HEK293 (cell line): ENCODE data around the gene FES.

ENCODE experiments used
- CTCF ChIP-seq: fragments of 450-650 bp; formaldehyde crosslinking; IDR thresholded peaks from 2 replicates; pipeline ENCODE4 v1.5.1; 2016; ENCODE audit warnings: missing biosample characterization, missing genetic modification characterization
- KLF17 ChIP-seq: fragments of 450-650 bp; formaldehyde crosslinking; IDR thresholded peaks from 2 replicates; pipeline ENCODE4 v1.5.1; 2016; ENCODE audit warnings: missing biosample characterization, missing genetic modification characterization
- KLF8 ChIP-seq: fragments of 450-650 bp; formaldehyde crosslinking; IDR thresholded peaks from 2 replicates; pipeline ENCODE4 v1.5.1; 2016; ENCODE audit warnings: missing biosample characterization, missing genetic modification characterization
- KLF9 ChIP-seq: fragments of 450-650 bp; formaldehyde crosslinking; IDR thresholded peaks from 2 replicates; pipeline ENCODE4 v1.5.1; 2016; ENCODE audit warnings: missing biosample characterization, missing genetic modification characterization, low read depth
- PBX3 ChIP-seq: sonication (generic); formaldehyde crosslinking; IDR thresholded peaks from 2 replicates; pipeline ENCODE4 v1.8.1; 2022; ENCODE audit warnings: mild to moderate bottlenecking, moderate library complexity, missing genetic modification reagents
- PRDM10 ChIP-seq: fragments of 450-650 bp; formaldehyde crosslinking; IDR thresholded peaks from 2 replicates; pipeline ENCODE4 v1.5.1; 2016; ENCODE audit warnings: missing biosample characterization, missing genetic modification characterization
- RBAK ChIP-seq: fragments of 450-650 bp; formaldehyde crosslinking; IDR thresholded peaks from 2 replicates; pipeline ENCODE4 v1.5.1; 2016; ENCODE audit warnings: missing biosample characterization, missing genetic modification characterization
- SP7 ChIP-seq: fragments of 450-650 bp; formaldehyde crosslinking; IDR thresholded peaks from 2 replicates; pipeline ENCODE4 v1.5.1; 2016; ENCODE audit warnings: missing biosample characterization, missing genetic modification characterization
- WT1 ChIP-seq: fragments of 450-650 bp; formaldehyde crosslinking; IDR thresholded peaks from 2 replicates; pipeline ENCODE4 v1.5.1; 2016; ENCODE audit warnings: missing biosample characterization, missing genetic modification characterization
- ZBTB10 ChIP-seq: fragments of 450-650 bp; formaldehyde crosslinking; IDR thresholded peaks from 2 replicates; pipeline ENCODE4 v1.5.1; 2016; ENCODE audit warnings: missing biosample characterization, missing genetic modification characterization
- ZBTB17 ChIP-seq: fragments of 450-650 bp; formaldehyde crosslinking; IDR thresholded peaks from 2 replicates; pipeline ENCODE4 v1.5.1; 2016; ENCODE audit warnings: missing biosample characterization, missing genetic modification characterization
- ZBTB8A ChIP-seq: fragments of 450-650 bp; formaldehyde crosslinking; IDR thresholded peaks from 2 replicates; pipeline ENCODE4 v1.5.1; 2016; ENCODE audit warnings: missing biosample characterization, missing genetic modification characterization
- ZEB2 ChIP-seq: fragments of 450-650 bp; formaldehyde crosslinking; IDR thresholded peaks from 2 replicates; pipeline ENCODE4 v1.5.1; 2016; ENCODE audit warnings: missing biosample characterization, missing genetic modification characterization
- ZFP69B ChIP-seq: fragments of 450-650 bp; formaldehyde crosslinking; IDR thresholded peaks from 2 replicates; pipeline ENCODE4 v1.5.1; 2016; ENCODE audit warnings: missing biosample characterization, missing genetic modification characterization
- ZNF157 ChIP-seq: fragments of 450-650 bp; formaldehyde crosslinking; IDR thresholded peaks from 2 replicates; pipeline ENCODE4 v1.5.1; 2016; ENCODE audit warnings: missing biosample characterization, missing genetic modification characterization
- ZNF302 ChIP-seq: fragments of 450-650 bp; formaldehyde crosslinking; IDR thresholded peaks from 2 replicates; pipeline ENCODE4 v1.5.1; 2016; ENCODE audit warnings: missing biosample characterization, missing genetic modification characterization, low read depth
- ZNF394 ChIP-seq: fragments of 450-650 bp; formaldehyde crosslinking; IDR thresholded peaks from 2 replicates; pipeline ENCODE4 v1.5.1; 2016; ENCODE audit warnings: missing biosample characterization, missing genetic modification characterization, mild to moderate bottlenecking, moderate library complexity, borderline replicate concordance
- ZNF513 ChIP-seq: fragments of 450-650 bp; IDR thresholded peaks from 2 replicates; pipeline ENCODE4 v1.5.1; 2018; ENCODE audit warnings: missing biosample characterization, missing genetic modification characterization
- ZNF530 ChIP-seq: fragments of 450-650 bp; formaldehyde crosslinking; IDR thresholded peaks from 2 replicates; pipeline ENCODE4 v1.5.1; 2016; ENCODE audit warnings: low read depth, missing biosample characterization, missing genetic modification characterization
- ZNF560 ChIP-seq: fragments of 450-650 bp; formaldehyde crosslinking; IDR thresholded peaks from 2 replicates; pipeline ENCODE4 v1.5.1; 2017; ENCODE audit warnings: missing biosample characterization, missing genetic modification characterization, borderline replicate concordance
- ZNF654 ChIP-seq: fragments of 450-650 bp; formaldehyde crosslinking; IDR thresholded peaks from 2 replicates; pipeline ENCODE4 v1.5.1; 2016; ENCODE audit warnings: low read depth, missing biosample characterization, missing genetic modification characterization
- ZNF660 ChIP-seq: fragments of 450-650 bp; IDR thresholded peaks from 2 replicates; pipeline ENCODE4 v1.5.1; 2018; ENCODE audit warnings: missing biosample characterization, mild to moderate bottlenecking, missing genetic modification characterization
- ZSCAN30 ChIP-seq: fragments of 450-650 bp; IDR thresholded peaks from 2 replicates; pipeline ENCODE4 v1.5.1; 2018; ENCODE audit warnings: missing biosample characterization, mild to moderate bottlenecking, missing genetic modification characterization, moderate library complexity

Gene FES

GRCh38 chr15:90885432-90886290 is 1.4 kb downstream of the FES start (continued):
- 0 out of 2 replicates have a peak, but pooled peaks have one; percentile 27 for TF ChIP-seq PBX3 (CRISPR knock-in tag)
- 0 out of 2 replicates have a peak, but pooled peaks have one; percentile 41 for TF ChIP-seq KLF17 (tag by site-specific recombination)
- no peak for TF ChIP-seq ZNF394
- no peak; the same call in 1 of the 2 replicates for TF ChIP-seq ZNF660 (tag by site-specific recombination)
- no peak for TF ChIP-seq ZNF302 (tag by site-specific recombination)
- no peak for TF ChIP-seq ZBTB8A
- TF ChIP-seq ZEB2 (tag by site-specific recombination), result 0 out of 2 replicates have a peak, but pooled peaks have one; percentile 20
- TF ChIP-seq ZBTB17 (tag by site-specific recombination), result peak; percentile 76
- TF ChIP-seq ZSCAN30 (tag by site-specific recombination), result 0 out of 2 replicates have a peak, but pooled peaks have one; percentile 24
- peak; percentile 87 for TF ChIP-seq KLF8 (tag by site-specific recombination)
- TF ChIP-seq ZFP69B, result peak; percentile 92
- TF ChIP-seq CTCF, result peak; percentile 94
- TF ChIP-seq ZNF560 (tag by site-specific recombination), result no peak
- peak; percentile 85 for TF ChIP-seq ZNF654
- TF ChIP-seq PRDM10 (tag by site-specific recombination), result 0 out of 2 replicates have a peak, but pooled peaks have one; percentile 9
- TF ChIP-seq ZNF530 (tag by site-specific recombination), result no peak
- TF ChIP-seq WT1 (tag by site-specific recombination), result 0 out of 2 replicates have a peak, but pooled peaks have one; percentile 18
- TF ChIP-seq ZBTB10 (tag by site-specific recombination), result no peak
- TF ChIP-seq ZNF513 (tag by site-specific recombination), result no peak
- TF ChIP-seq RBAK, result no peak
- TF ChIP-seq ZNF157, result no peak
- TF ChIP-seq SP7 (tag by site-specific recombination), result 0 out of 2 replicates have a peak, but pooled peaks have one; percentile 24
- peak; percentile 85 for TF ChIP-seq KLF9
